Measurements from ENCODE around the gene ECHDC3.

GRCh38 chr10:11748866-11749265 lies 6.7 kb downstream of the ECHDC3 start:
- TF ChIP-seq CTCF (IDR thresholded peaks at IDR 0.05 in 2 of 3, conservative IDR thresholded peaks at IDR 0.05 in 1 of 3; ENCODE audit: control insufficient read depth in 2 of 3, extremely low read depth in 1 of 3, insufficient read depth in 1 of 3, low read depth in 3 of 3, low read length in 3 of 3) (no peak), POLR2AphosphoS2 (IDR thresholded peaks at IDR 0.05; ENCODE audit: low read depth, low read length) (no peak), HCFC1 (IDR thresholded peaks at IDR 0.05; ENCODE audit: low read length) (no peak), EP300 (IDR thresholded peaks at IDR 0.05; ENCODE audit: borderline replicate concordance in 1 of 2, control insufficient read depth in 1 of 2, low read depth in 2 of 2, low read length in 2 of 2) (no peak), TCF3 (IDR thresholded peaks at IDR 0.05; ENCODE audit: borderline replicate concordance, insufficient read depth, low read depth, low read length) (no peak), CREB1 (IDR thresholded peaks at IDR 0.05; ENCODE audit: low read depth) (no peak), SUPT20H (IDR thresholded peaks at IDR 0.05; ENCODE audit: borderline replicate concordance, control insufficient read depth, low read depth, low read length) (no peak), SREBF2 (IDR thresholded peaks at IDR 0.05; ENCODE audit: low read length) (no peak), EED (IDR thresholded peaks at IDR 0.05; ENCODE audit: low read depth) (no peak)
